Umbilical cord (tissue), 2 donors: Measurements from ENCODE around the gene MMD. TPM values are rescaled to one million over a fixed set of nuclear protein-coding genes. Genes with fewer than 3 reads are reported as not detected.
"Not testable (repeated sequence)": the region's sequence is repeated elsewhere in the genome, so short reads cannot be mapped to it uniquely, and the experiment has no call there.

ENCODE experiments used
- DNase-seq: peaks from one replicate; pipeline ENCODE4 v3.0.0-alpha.2; 2015; ENCODE audit warnings: low spot score
- total RNA-seq: library from RNA; depleted of rRNA; stranded (reverse); fragments of >200 nt; gene quantifications from one replicate; pipeline ENCODE4 v1.2.3, GENCODE V29; 2014; ENCODE audit warnings: low replicate concordance; ENCODE audit not compliant: insufficient read depth

MMD gene
- total RNA-seq, 1 donor from 2014 or later = 13.7 TPM

GRCh38 chr17:55423535-55423934, 1.9 kb upstream of the MMD start:
- no peak for DNase-seq

GRCh38 chr17:55422828-55423164, 1.2 kb upstream of the MMD start:
- DNase-seq = not testable (repeated sequence)

GRCh38 chr17:55420776-55421178, 858 bp downstream of the MMD start:
- DNase-seq = peak; percentile 12

GRCh38 chr17:55420067-55420775, 1.4 kb downstream of the MMD start:
- peak; percentile 8 for DNase-seq

- DNase-seq = no peak
Observed at GRCh38 chr17:55418369-55419268, 3.0 kb downstream of the MMD start.

- no peak for DNase-seq
Observed at GRCh38 chr17:55417411-55418268, 4.0 kb downstream of the MMD start.

GRCh38 chr17:55416470-55417052, 5.1 kb downstream of the MMD start:
- no peak for DNase-seq

GRCh38 chr17:55416000-55416399, 5.6 kb downstream of the MMD start:
- DNase-seq = no peak

GRCh38 chr17:55414983-55415382, 6.7 kb downstream of the MMD start:
- DNase-seq = no peak

GRCh38 chr17:55413825-55414489, 7.7 kb downstream of the MMD start:
- DNase-seq = no peak

GRCh38 chr17:55411463-55411855, 10.2 kb downstream of the MMD start:
- DNase-seq = no peak

- DNase-seq = no peak
Observed at GRCh38 chr17:55410722-55411462, 10.7 kb downstream of the MMD start.

- no peak for DNase-seq
Observed at GRCh38 chr17:55409030-55409800, 12.4 kb downstream of the MMD start.

GRCh38 chr17:55407641-55408566, 13.7 kb downstream of the MMD start:
- DNase-seq = no peak

GRCh38 chr17:55405600-55405999, 16.0 kb downstream of the MMD start:
- no peak for DNase-seq

- DNase-seq = not testable (repeated sequence)
Observed at GRCh38 chr17:55404197-55404596, 17.4 kb downstream of the MMD start.

GRCh38 chr17:55402374-55402773, 19.3 kb downstream of the MMD start:
- DNase-seq = no peak

GRCh38 chr17:55398689-55399088, 22.9 kb downstream of the MMD start:
- DNase-seq = no peak
